ENCODE results near the gene GLIS1. TPM values are rescaled to one million over a fixed set of nuclear protein-coding genes. Genes with fewer than 3 reads are reported as not detected.
"Not testable (repeated sequence)": the region's sequence is repeated elsewhere in the genome, so short reads cannot be mapped to it uniquely, and the experiment has no call there.

Gene GLIS1
- total and polyA plus RNA-seq, 3 experiments from 2014 or later, result 0.18 TPM; not detected in 2

- peak overlapping the region; percentile 42 to 71 (median 65) for H3K4me3 Mint-ChIP-seq
- H3K4me1 Mint-ChIP-seq, result peaks cover 17 to 32% (median 29%) of the 10 kb centered on the region in 3 donors
- no peaks in the 10 kb centered on the region for H3K27me3 Mint-ChIP-seq
- peaks cover 5% of the 10 kb centered on the region for H3K4me1 ChIP-seq (ENCODE audit: insufficient read depth, low read length)
- ChIA-PET POLR2A (no interaction called here), CTCF (no interaction called here)
- no peak overlapping the region for H3K27ac ChIP-seq (ENCODE audit: low read depth, low read length)
- no peaks in the 10 kb centered on the region for H3K9me3 ChIP-seq (ENCODE audit: low read length)
- peak overlapping the region; percentile 77 to 87 (median 80) for H3K27ac Mint-ChIP-seq
- H3K4me3 ChIP-seq (ENCODE audit: low read length), result no peak overlapping the region
- no peak for DNase-seq
- peaks cover 15 to 51% (median 16%) of the 10 kb centered on the region in 3 donors for H3K36me3 Mint-ChIP-seq
- peaks cover 0 to 3% (median 0%) of the 10 kb centered on the region in 5 donors for H3K9me3 Mint-ChIP-seq
- no peaks in the 10 kb centered on the region for H3K27me3 ChIP-seq (ENCODE audit: insufficient read depth, low read length, poor library complexity, severe bottlenecking)
- H3K36me3 ChIP-seq (ENCODE audit: insufficient read depth, low read length), result peaks cover 14% of the 10 kb centered on the region
Measured at GRCh38 chr1:53766831-53767405, 28.0 kb upstream of the GLIS1 start.

GRCh38 chr1:53766194-53766742 lies 27.3 kb upstream of the GLIS1 start:
- Histone ChIP-seq H3K4me3 (ENCODE audit: low read length) (no peak overlapping the region), H3K27ac (ENCODE audit: low read depth, low read length) (no peak overlapping the region)
- POLR2A ChIA-PET, result no interaction called here

GRCh38 chr1:53765657-53766056 lies 26.7 kb upstream of the GLIS1 start:
- H3K4me1 Mint-ChIP-seq, result peaks cover 17 to 32% (median 29%) of the 10 kb centered on the region in 3 donors
- H3K9me3 Mint-ChIP-seq, result peaks cover 0 to 5% (median 0%) of the 10 kb centered on the region in 5 donors
- ChIA-PET CTCF (interaction anchor here (0.8 kb wide), 1 partner anchor 822 kb away, joined by 4 read pairs; no protein-coding TSS in a partner anchor), POLR2A (no interaction called here)
- DNase-seq, result peak in 1 of 5 donors; percentile 20
- Histone ChIP-seq H3K36me3 (ENCODE audit: insufficient read depth, low read length) (peaks cover 7% of the 10 kb centered on the region), H3K27ac (ENCODE audit: low read depth, low read length) (no peak overlapping the region), H3K4me1 (ENCODE audit: insufficient read depth, low read length) (peaks cover 5% of the 10 kb centered on the region), H3K27me3 (ENCODE audit: insufficient read depth, low read length, poor library complexity, severe bottlenecking) (no peaks in the 10 kb centered on the region), H3K4me3 (ENCODE audit: low read length) (no peak overlapping the region), H3K9me3 (ENCODE audit: low read length) (no peaks in the 10 kb centered on the region)
- peak overlapping the region in 4 of 7 donors; percentile 13 to 70 (median 61) for H3K4me3 Mint-ChIP-seq
- peaks cover 9 to 39% (median 11%) of the 10 kb centered on the region in 3 donors for H3K36me3 Mint-ChIP-seq
- H3K27ac Mint-ChIP-seq, result peak overlapping the region; percentile 44 to 87 (median 80)
- no peaks in the 10 kb centered on the region for H3K27me3 Mint-ChIP-seq

More at GRCh38 chr1:53766194-53766742, 27.3 kb upstream of the GLIS1 start:
- Histone ChIP-seq H3K9me3 (ENCODE audit: low read length) (no peaks in the 10 kb centered on the region), H3K27me3 (ENCODE audit: insufficient read depth, low read length, poor library complexity, severe bottlenecking) (no peaks in the 10 kb centered on the region), H3K4me1 (ENCODE audit: insufficient read depth, low read length) (peaks cover 5% of the 10 kb centered on the region), H3K36me3 (ENCODE audit: insufficient read depth, low read length) (peaks cover 13% of the 10 kb centered on the region)
- peak overlapping the region; percentile 12 to 71 (median 67) for H3K4me3 Mint-ChIP-seq
- peaks cover 17 to 32% (median 29%) of the 10 kb centered on the region in 3 donors for H3K4me1 Mint-ChIP-seq
- peaks cover 0 to 5% (median 0%) of the 10 kb centered on the region in 5 donors for H3K9me3 Mint-ChIP-seq
- CTCF ChIA-PET, result interaction anchor here (0.8 kb wide), 1 partner anchor 823 kb away, joined by 4 read pairs; no protein-coding TSS in a partner anchor
- peak overlapping the region; percentile 77 to 87 (median 81) for H3K27ac Mint-ChIP-seq
- peaks cover 14 to 45% (median 16%) of the 10 kb centered on the region in 3 donors for H3K36me3 Mint-ChIP-seq
- no peaks in the 10 kb centered on the region for H3K27me3 Mint-ChIP-seq
- no peak for DNase-seq

- H3K36me3 Mint-ChIP-seq, result peaks cover 5 to 28% (median 11%) of the 10 kb centered on the region in 3 donors
- ChIA-PET CTCF (interaction anchor here (1.1 kb wide), 1 partner anchor 10 kb away, joined by 7 read pairs; no protein-coding TSS in a partner anchor), POLR2A (no interaction called here)
- H3K4me1 ChIP-seq (ENCODE audit: insufficient read depth, low read length), result peaks cover 5% of the 10 kb centered on the region
- DNase-seq, result no peak
- peak overlapping the region in 2 of 8 donors; percentile 66 for H3K27ac Mint-ChIP-seq
- no peaks in the 10 kb centered on the region for H3K9me3 ChIP-seq (ENCODE audit: low read length)
- no peaks in the 10 kb centered on the region for H3K27me3 Mint-ChIP-seq
- H3K36me3 ChIP-seq (ENCODE audit: insufficient read depth, low read length), result peaks cover 2% of the 10 kb centered on the region
- no peak overlapping the region for H3K27ac ChIP-seq (ENCODE audit: low read depth, low read length)
- H3K4me3 Mint-ChIP-seq, result no peak overlapping the region
- no peak overlapping the region for H3K4me3 ChIP-seq (ENCODE audit: low read length)
- no peaks in the 10 kb centered on the region for H3K27me3 ChIP-seq (ENCODE audit: insufficient read depth, low read length, poor library complexity, severe bottlenecking)
- peaks cover 0 to 5% (median 0%) of the 10 kb centered on the region in 5 donors for H3K9me3 Mint-ChIP-seq
- peaks cover 17 to 32% (median 29%) of the 10 kb centered on the region in 3 donors for H3K4me1 Mint-ChIP-seq
Measured at GRCh38 chr1:53763911-53764310, 24.9 kb upstream of the GLIS1 start.

- Mint-ChIP-seq H3K4me1 (peaks cover 17 to 32% (median 29%) of the 10 kb centered on the region in 3 donors), H3K9me3 (peaks cover 0 to 5% (median 0%) of the 10 kb centered on the region in 5 donors), H3K27me3 (no peaks in the 10 kb centered on the region), H3K36me3 (peaks cover 5 to 25% (median 11%) of the 10 kb centered on the region in 3 donors), H3K27ac (no peak overlapping the region), H3K4me3 (no peak overlapping the region)
- no peak overlapping the region for H3K27ac ChIP-seq (ENCODE audit: low read depth, low read length)
- H3K27me3 ChIP-seq (ENCODE audit: insufficient read depth, low read length, poor library complexity, severe bottlenecking), result no peaks in the 10 kb centered on the region
- H3K36me3 ChIP-seq (ENCODE audit: insufficient read depth, low read length), result no peaks in the 10 kb centered on the region
- peaks cover 5% of the 10 kb centered on the region for H3K4me1 ChIP-seq (ENCODE audit: insufficient read depth, low read length)
- H3K9me3 ChIP-seq (ENCODE audit: low read length), result no peaks in the 10 kb centered on the region
- POLR2A ChIA-PET, result no interaction called here
- no peak overlapping the region for H3K4me3 ChIP-seq (ENCODE audit: low read length)
- CTCF ChIA-PET, result interaction anchor here (1.2 kb wide), 1 partner anchor 14 kb away, joined by 3 read pairs; no protein-coding TSS in a partner anchor
- DNase-seq, result no peak
Measured at GRCh38 chr1:53763461-53763860, 24.5 kb upstream of the GLIS1 start.

GRCh38 chr1:53760497-53760896 lies 21.5 kb upstream of the GLIS1 start:
- H3K4me1 ChIP-seq (ENCODE audit: insufficient read depth, low read length); DNase-seq; H3K9me3 ChIP-seq (ENCODE audit: low read length); H3K4me1 Mint-ChIP-seq; H3K4me3 ChIP-seq (ENCODE audit: low read length); H3K9me3 Mint-ChIP-seq; H3K4me3 Mint-ChIP-seq; H3K27me3 Mint-ChIP-seq; POLR2A ChIA-PET; H3K36me3 Mint-ChIP-seq; H3K27me3 ChIP-seq (ENCODE audit: insufficient read depth, low read length, poor library complexity, severe bottlenecking); H3K36me3 ChIP-seq (ENCODE audit: insufficient read depth, low read length); H3K27ac ChIP-seq (ENCODE audit: low read depth, low read length); CTCF ChIA-PET: not testable (repeated sequence)
- peak overlapping the region in 2 of 8 donors; percentile 10 to 67 for H3K27ac Mint-ChIP-seq

- CTCF ChIA-PET, result no interaction called here
- H3K9me3 ChIP-seq (ENCODE audit: low read length), result no peaks in the 10 kb centered on the region
- H3K4me1 Mint-ChIP-seq, result no peaks in the 10 kb centered on the region
- no peak overlapping the region for H3K4me3 ChIP-seq (ENCODE audit: low read length)
- H3K9me3 Mint-ChIP-seq, result no peaks in the 10 kb centered on the region
- H3K4me3 Mint-ChIP-seq, result no peak overlapping the region
- no peaks in the 10 kb centered on the region for H3K4me1 ChIP-seq (ENCODE audit: insufficient read depth, low read length)
- H3K27me3 Mint-ChIP-seq, result no peaks in the 10 kb centered on the region
- no peaks in the 10 kb centered on the region for H3K36me3 ChIP-seq (ENCODE audit: insufficient read depth, low read length)
- POLR2A ChIA-PET, result no interaction called here
- H3K36me3 Mint-ChIP-seq, result peaks cover 0 to 2% (median 0%) of the 10 kb centered on the region in 3 donors
- no peaks in the 10 kb centered on the region for H3K27me3 ChIP-seq (ENCODE audit: insufficient read depth, low read length, poor library complexity, severe bottlenecking)
- no peak for DNase-seq
- H3K27ac Mint-ChIP-seq, result no peak overlapping the region
- no peak overlapping the region for H3K27ac ChIP-seq (ENCODE audit: low read depth, low read length)
Measured at GRCh38 chr1:53755874-53756273, 16.9 kb upstream of the GLIS1 start.
